ENCODE data around the gene HSDL2.

HSDL2 gene

DNA sequence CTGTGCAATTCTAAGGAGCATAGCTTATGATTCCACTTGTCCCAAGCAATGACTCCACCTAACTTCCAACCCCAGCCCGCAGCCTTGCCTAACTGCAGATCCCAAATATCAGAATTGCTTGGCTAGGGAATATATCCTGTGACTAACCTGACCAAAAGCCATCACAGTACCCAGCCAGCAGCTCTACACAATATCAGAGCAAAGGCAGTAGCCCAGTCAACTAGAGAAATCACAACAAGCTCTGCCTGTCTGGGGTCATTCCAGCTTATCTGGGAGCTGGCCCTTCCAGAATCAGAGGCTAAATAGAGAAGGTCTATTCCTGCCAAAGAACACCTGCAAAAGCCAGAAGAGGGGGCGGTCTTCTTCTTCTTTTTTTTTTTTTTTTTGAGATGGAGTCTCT is 97.4 kb downstream of the HSDL2 start:
- no peak for DNase-seq (ENCODE audit: low read depth)
- TF ChIP-seq POLR2A (IDR thresholded peaks at IDR 0.05; ENCODE audit: extremely low read depth, insufficient read length), result no peak
- TF ChIP-seq, protein P1, sequence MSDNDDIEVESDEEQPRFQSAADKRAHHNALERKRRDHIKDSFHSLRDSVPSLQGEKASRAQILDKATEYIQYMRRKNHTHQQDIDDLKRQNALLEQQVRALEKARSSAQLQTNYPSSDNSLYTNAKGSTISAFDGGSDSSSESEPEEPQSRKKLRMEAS (IDR thresholded peaks at IDR 0.05; ENCODE audit: low read depth, low read length), result no peak
- TF ChIP-seq, protein P2, sequence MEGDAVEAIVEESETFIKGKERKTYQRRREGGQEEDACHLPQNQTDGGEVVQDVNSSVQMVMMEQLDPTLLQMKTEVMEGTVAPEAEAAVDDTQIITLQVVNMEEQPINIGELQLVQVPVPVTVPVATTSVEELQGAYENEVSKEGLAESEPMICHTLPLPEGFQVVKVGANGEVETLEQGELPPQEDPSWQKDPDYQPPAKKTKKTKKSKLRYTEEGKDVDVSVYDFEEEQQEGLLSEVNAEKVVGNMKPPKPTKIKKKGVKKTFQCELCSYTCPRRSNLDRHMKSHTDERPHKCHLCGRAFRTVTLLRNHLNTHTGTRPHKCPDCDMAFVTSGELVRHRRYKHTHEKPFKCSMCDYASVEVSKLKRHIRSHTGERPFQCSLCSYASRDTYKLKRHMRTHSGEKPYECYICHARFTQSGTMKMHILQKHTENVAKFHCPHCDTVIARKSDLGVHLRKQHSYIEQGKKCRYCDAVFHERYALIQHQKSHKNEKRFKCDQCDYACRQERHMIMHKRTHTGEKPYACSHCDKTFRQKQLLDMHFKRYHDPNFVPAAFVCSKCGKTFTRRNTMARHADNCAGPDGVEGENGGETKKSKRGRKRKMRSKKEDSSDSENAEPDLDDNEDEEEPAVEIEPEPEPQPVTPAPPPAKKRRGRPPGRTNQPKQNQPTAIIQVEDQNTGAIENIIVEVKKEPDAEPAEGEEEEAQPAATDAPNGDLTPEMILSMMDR (IDR thresholded peaks at IDR 0.05; ENCODE audit: low read depth, low read length), result no peak
- TF ChIP-seq MYC (IDR thresholded peaks at IDR 0.05; ENCODE audit: low read depth, low read length), result no peak
- H3K4me3 ChIP-seq (ENCODE audit: low read depth, low read length), result no peak overlapping the region

DNA sequence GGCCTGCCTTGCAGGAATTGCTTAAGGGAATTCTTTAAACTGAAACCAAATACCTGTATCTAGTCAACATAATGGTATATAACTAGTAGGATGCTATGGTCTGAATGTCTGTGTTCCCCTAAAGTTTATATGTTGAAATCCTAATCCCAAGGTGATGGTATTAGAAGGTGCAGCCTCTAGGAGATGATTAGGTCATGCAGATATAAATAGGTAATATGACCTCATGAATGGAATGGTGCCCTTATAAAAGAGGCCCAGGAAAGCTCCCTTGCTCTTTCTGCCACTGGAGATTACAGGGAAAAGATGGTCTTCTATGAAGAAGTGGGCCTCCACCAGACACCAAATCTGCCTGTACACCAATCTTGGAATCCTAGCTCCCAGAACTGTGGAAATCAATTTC is 99.3 kb downstream of the HSDL2 start:
- no peak for DNase-seq (ENCODE audit: low read depth)
- no peak overlapping the region for H3K4me3 ChIP-seq (ENCODE audit: low read depth, low read length)
- TF ChIP-seq, protein P1 (IDR thresholded peaks at IDR 0.05; ENCODE audit: low read depth, low read length), result no peak
- TF ChIP-seq, protein P2 (IDR thresholded peaks at IDR 0.05; ENCODE audit: low read depth, low read length), result no peak
- TF ChIP-seq MYC (IDR thresholded peaks at IDR 0.05; ENCODE audit: low read depth, low read length), result no peak
- TF ChIP-seq POLR2A (IDR thresholded peaks at IDR 0.05; ENCODE audit: extremely low read depth, insufficient read length), result no peak

DNA sequence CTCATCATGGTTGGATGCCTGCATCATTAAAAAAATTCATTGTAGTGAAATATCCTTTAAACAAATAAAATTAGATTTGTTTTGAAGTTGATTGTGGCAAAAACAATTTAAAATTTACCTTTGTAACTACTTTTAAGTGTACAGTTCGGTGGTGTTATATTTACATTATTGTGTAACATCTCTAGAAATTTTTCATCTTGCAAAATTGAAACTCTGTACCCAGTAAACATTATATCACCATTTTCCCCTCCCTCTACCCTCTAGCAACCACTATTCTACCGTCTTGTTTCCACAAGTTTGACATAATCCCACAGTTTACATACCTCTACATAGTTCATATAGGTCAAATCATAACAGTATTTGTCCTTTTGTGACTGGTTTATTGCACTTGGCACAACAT is 104.7 kb downstream of the HSDL2 start:
- no peak overlapping the region for H3K4me3 ChIP-seq (ENCODE audit: low read depth, low read length)
- TF ChIP-seq, protein P2 (IDR thresholded peaks at IDR 0.05; ENCODE audit: low read depth, low read length), result no peak
- TF ChIP-seq, protein P1 (IDR thresholded peaks at IDR 0.05; ENCODE audit: low read depth, low read length), result no peak
- TF ChIP-seq POLR2A (IDR thresholded peaks at IDR 0.05; ENCODE audit: extremely low read depth, insufficient read length), result no peak
- no peak for TF ChIP-seq MYC (IDR thresholded peaks at IDR 0.05; ENCODE audit: low read depth, low read length)
- DNase-seq (ENCODE audit: low read depth), result no peak

DNA sequence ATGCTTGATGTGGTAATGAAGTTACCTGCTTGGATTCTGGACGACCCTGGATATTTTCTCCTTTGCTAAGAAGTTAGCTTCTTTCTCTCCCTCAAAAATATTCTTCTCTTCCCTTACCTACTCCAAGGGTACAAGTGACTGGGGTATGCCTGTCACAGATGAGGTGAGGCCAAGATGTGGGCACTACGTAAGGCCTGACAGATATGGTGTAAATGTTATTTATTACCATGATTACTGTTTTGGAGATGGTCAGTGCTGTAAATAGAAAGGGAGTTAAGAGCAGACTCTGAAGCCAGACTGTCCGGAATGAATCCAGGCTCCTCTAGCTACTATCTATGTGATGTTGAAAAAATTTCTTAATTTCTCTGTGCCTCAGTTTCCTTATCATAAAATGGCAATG is 105.7 kb downstream of the HSDL2 start:
- TF ChIP-seq, protein P1 (IDR thresholded peaks at IDR 0.05; ENCODE audit: low read depth, low read length), result no peak
- TF ChIP-seq, protein P2 (IDR thresholded peaks at IDR 0.05; ENCODE audit: low read depth, low read length), result no peak
- TF ChIP-seq MYC (IDR thresholded peaks at IDR 0.05; ENCODE audit: low read depth, low read length), result no peak
- no peak for TF ChIP-seq POLR2A (IDR thresholded peaks at IDR 0.05; ENCODE audit: extremely low read depth, insufficient read length)
- H3K4me3 ChIP-seq (ENCODE audit: low read depth, low read length), result peak overlapping the region; percentile 80
- no peak for DNase-seq (ENCODE audit: low read depth)

DNA sequence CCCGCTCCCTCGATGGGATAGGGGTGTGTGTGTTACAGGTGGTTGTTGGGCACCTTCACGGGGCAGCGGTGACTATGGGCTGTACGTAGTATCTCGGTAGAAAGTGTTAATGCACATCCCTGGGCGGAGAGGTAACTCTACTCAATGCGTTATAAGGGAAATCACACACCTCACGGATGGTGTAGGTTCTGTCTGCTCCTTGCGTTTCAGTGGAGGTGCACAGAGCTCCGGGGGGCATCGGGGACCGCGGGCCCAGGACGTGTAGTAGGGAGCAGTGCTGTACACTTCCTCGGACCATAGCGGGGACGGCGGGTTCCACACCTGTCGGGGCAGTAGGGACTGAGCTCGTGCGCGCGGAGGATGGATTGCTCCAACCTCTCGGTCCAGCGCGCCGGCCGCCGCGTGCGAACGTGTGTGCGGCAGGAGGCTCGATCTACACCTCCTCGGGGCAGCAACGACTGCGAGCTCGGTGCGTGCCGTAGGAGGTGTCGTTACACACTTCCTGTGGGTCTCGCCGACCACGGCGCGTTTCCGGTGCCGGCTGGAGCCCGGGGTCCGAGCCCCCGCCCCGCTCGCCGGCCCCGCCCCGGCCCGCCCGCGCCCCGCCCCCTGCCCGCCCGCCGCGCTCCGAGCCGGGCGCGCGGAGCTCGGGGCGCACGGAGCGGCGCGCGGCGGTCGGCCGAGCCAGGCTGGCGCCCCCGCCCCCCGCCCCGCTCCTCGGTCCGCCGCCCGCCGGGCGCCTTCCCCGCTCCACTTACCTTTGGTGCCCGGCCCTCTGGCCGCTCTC is 106.5 kb downstream of the HSDL2 start, which contains the start of gene KIAA1958:
Gene KIAA1958, plus strand, starts transcription at position 607 of the 787 bp plus-strand sequence. CDS start 87,254 bp downstream, outside the sequence.
- H3K4me3 ChIP-seq (ENCODE audit: low read depth, low read length), result peak within 1 kb of the TSS; percentile 89
- DNase-seq (ENCODE audit: low read depth), result peak; percentile 91
- TF ChIP-seq POLR2A (IDR thresholded peaks at IDR 0.05; ENCODE audit: extremely low read depth, insufficient read length), result peak; percentile 95
- TF ChIP-seq, protein P1 (IDR thresholded peaks at IDR 0.05; ENCODE audit: low read depth, low read length), result peak; percentile 88
- TF ChIP-seq MYC (IDR thresholded peaks at IDR 0.05; ENCODE audit: low read depth, low read length), result peak; percentile 74; the same call in 1 of the 2 replicates
- TF ChIP-seq, protein P2 (IDR thresholded peaks at IDR 0.05; ENCODE audit: low read depth, low read length), result no peak

Measured in NB4 (cell line).